B cell (primary cell): Measurements from ENCODE around the gene ABR.

Experiments
- EZH2 ChIP-seq: IDR thresholded peaks from 2 replicates; pipeline ENCODE4 v1.6.1; 2012; ENCODE audit warnings: borderline replicate concordance, low read depth, mild to moderate bottlenecking, moderate library complexity, low read length; ENCODE audit not compliant: insufficient read depth, poor library complexity, severe bottlenecking
- TF ChIP-seq, protein P1 (sequence below): fragments of 200-600 bp; IDR thresholded peaks from one replicate; pipeline ENCODE4 v1.8.0; 2022; ENCODE audit warnings: antibody characterized with exemption, mild to moderate bottlenecking

DNA sequence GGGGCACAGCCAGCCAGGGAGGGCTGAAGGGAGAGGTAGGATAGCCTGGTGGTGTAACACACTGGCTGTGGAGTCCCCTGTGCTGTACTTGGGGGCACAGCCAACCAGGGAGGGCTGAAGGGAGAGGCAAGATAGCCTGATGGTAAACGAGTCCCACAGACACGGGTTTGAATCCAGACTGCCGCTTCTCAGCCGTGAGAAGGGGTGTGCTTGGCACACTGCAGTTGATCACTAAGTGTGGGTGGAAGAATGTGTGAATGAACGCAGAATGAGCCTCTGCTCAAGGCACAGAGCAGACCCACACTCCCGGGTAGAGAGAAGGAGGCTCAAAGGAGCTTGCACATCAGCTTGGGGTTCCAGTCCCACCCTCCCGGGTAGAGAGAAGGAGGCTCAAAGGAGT, 111.4 kb downstream of the ABR start:
- TF ChIP-seq, protein P1, sequence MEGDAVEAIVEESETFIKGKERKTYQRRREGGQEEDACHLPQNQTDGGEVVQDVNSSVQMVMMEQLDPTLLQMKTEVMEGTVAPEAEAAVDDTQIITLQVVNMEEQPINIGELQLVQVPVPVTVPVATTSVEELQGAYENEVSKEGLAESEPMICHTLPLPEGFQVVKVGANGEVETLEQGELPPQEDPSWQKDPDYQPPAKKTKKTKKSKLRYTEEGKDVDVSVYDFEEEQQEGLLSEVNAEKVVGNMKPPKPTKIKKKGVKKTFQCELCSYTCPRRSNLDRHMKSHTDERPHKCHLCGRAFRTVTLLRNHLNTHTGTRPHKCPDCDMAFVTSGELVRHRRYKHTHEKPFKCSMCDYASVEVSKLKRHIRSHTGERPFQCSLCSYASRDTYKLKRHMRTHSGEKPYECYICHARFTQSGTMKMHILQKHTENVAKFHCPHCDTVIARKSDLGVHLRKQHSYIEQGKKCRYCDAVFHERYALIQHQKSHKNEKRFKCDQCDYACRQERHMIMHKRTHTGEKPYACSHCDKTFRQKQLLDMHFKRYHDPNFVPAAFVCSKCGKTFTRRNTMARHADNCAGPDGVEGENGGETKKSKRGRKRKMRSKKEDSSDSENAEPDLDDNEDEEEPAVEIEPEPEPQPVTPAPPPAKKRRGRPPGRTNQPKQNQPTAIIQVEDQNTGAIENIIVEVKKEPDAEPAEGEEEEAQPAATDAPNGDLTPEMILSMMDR, result no peak
- no peak for TF ChIP-seq EZH2
